Keratinocyte (primary cell): ENCODE results near the gene FBRSL1. TPM values are rescaled to one million over a fixed set of nuclear protein-coding genes. Genes with fewer than 3 reads are reported as not detected.

ENCODE experiments used
- DNase-seq: peaks from one replicate; pipeline ENCODE4 v3.0.0-alpha.2; 2011; ENCODE audit warnings: low read depth, missing footprints, low spot score
- FAIRE-seq: peaks from 2 replicates; lab custom pipeline; 2011; peaks lifted over from hg19 to GRCh38; lab: Jason Lieb, UNC
- H2AFZ ChIP-seq: 2 replicates; pipeline ENCODE4 v1.6.0; 2012; ENCODE audit warnings: low read length, control low read depth, inconsistent platforms; ENCODE audit not compliant: control insufficient read depth
- H3K27ac ChIP-seq: 2 replicates; pipeline ENCODE4 v1.5.1; 2011; ENCODE audit warnings: low read length; ENCODE audit not compliant: control insufficient read depth, insufficient read depth
- H3K27me3 ChIP-seq: 3 replicates; pipeline ENCODE4 v1.6.0; 2011; ENCODE audit warnings: low read length; ENCODE audit not compliant: control insufficient read depth, insufficient read depth; ENCODE audit errors: extremely low read depth
- H3K36me3 ChIP-seq, 2 experiments: 2 replicates in 1 of 2; 3 replicates in 1 of 2; pipeline ENCODE4 v1.5.1; 2011; ENCODE audit warnings: low read length in 2 of 2, mild to moderate bottlenecking in 1 of 2; ENCODE audit not compliant: control insufficient read depth in 2 of 2, insufficient read depth in 2 of 2; ENCODE audit errors: extremely low read depth in 1 of 2
- H3K4me1 ChIP-seq: 3 replicates; pipeline ENCODE4 v1.5.1; 2011; ENCODE audit warnings: low read length; ENCODE audit not compliant: control insufficient read depth, insufficient read depth; ENCODE audit errors: extremely low read depth
- H3K4me2 ChIP-seq: 3 replicates; pipeline ENCODE4 v1.6.0; 2011; ENCODE audit warnings: low read depth, low read length; ENCODE audit not compliant: control insufficient read depth, insufficient read depth; ENCODE audit errors: extremely low read depth
- H3K4me3 ChIP-seq, 3 experiments: fragments of 200-600 bp in 1 of 3; sonication (generic) in 1 of 3; 2 replicates in 2 of 3; 3 replicates in 1 of 3; pipeline ENCODE4 v1.5.1; 2011 to 2016; ENCODE audit warnings: low read length in 3 of 3, mild to moderate bottlenecking in 3 of 3, control low read depth in 2 of 3, inconsistent platforms in 1 of 3, low read depth in 1 of 3, mixed read lengths in 1 of 3, mixed run types in 1 of 3, moderate library complexity in 1 of 3; ENCODE audit not compliant: control insufficient read depth in 2 of 3, insufficient read depth in 2 of 3; ENCODE audit errors: extremely low read depth in 1 of 3
- H3K79me2 ChIP-seq: 2 replicates; pipeline ENCODE4 v1.6.0; 2012; ENCODE audit warnings: low read length; ENCODE audit not compliant: control insufficient read depth, insufficient read depth
- H3K9ac ChIP-seq: 3 replicates; pipeline ENCODE4 v1.6.0; 2011; ENCODE audit warnings: low read length; ENCODE audit not compliant: control insufficient read depth, insufficient read depth; ENCODE audit errors: extremely low read depth
- H3K9me1 ChIP-seq: 3 replicates; pipeline ENCODE4 v1.6.0; 2011; ENCODE audit warnings: low read length; ENCODE audit not compliant: control insufficient read depth, insufficient read depth; ENCODE audit errors: extremely low read depth
- H3K9me3 ChIP-seq: 2 replicates; pipeline ENCODE4 v1.5.1; 2012; ENCODE audit warnings: low read depth, low read length; ENCODE audit not compliant: control insufficient read depth
- H4K20me1 ChIP-seq: 3 replicates; pipeline ENCODE4 v1.6.0; 2011; ENCODE audit warnings: low read length; ENCODE audit not compliant: control insufficient read depth, insufficient read depth; ENCODE audit errors: extremely low read depth
- EZH2 ChIP-seq: IDR thresholded peaks from one replicate; pipeline ENCODE4 v1.6.1; 2012; ENCODE audit warnings: inconsistent platforms, mild to moderate bottlenecking, low read length, moderate library complexity
- dilution Hi-C: fragments of 300-500 bp; cut with MboI; formaldehyde crosslinking; loops from one replicate; pipeline ENCODE4 v1.7.0; 2020; ENCODE audit warnings: low sequenced_read_pairs; ENCODE audit not compliant: extremely low pct_ligation_motif_present
- polyA plus RNA-seq, 5 experiments: library from polyadenylated mRNA; depleted of rRNA in 3 of 5; stranded (reverse) in 3 of 5; stranded (forward) in 1 of 5; unstranded in 1 of 5; fragments of >200 nt; gene quantifications; 1 replicate in 1 of 5; 2 replicates in 3 of 5; 3 replicates in 1 of 5; pipeline versions ENCODE4 v1.2.1 to v1.2.3, GENCODE V29; 2011 to 2012; ENCODE audit warnings: missing spikeins in 2 of 5, low read depth in 1 of 5, low replicate concordance in 1 of 5
- TF ChIP-seq, protein P1 (sequence below), 3 experiments: IDR thresholded peaks in 1 of 3; conservative IDR thresholded peaks in 1 of 3; optimal IDR thresholded peaks in 1 of 3; 2 replicates in 2 of 3; 3 replicates in 1 of 3; pipeline versions ENCODE3 to v1.5.1; 2011; ENCODE audit warnings: low read length in 3 of 3, mild to moderate bottlenecking in 3 of 3, moderate library complexity in 2 of 3, control low read depth in 1 of 3, inconsistent platforms in 1 of 3; ENCODE audit not compliant: insufficient read depth in 2 of 3; ENCODE audit errors: extremely low read depth in 1 of 3

FBRSL1 gene
- polyA plus RNA-seq, 1 donor (not counting 4 experiments of a cell fraction or from before 2014, with no cell fraction given): 0.89 TPM

DNA sequence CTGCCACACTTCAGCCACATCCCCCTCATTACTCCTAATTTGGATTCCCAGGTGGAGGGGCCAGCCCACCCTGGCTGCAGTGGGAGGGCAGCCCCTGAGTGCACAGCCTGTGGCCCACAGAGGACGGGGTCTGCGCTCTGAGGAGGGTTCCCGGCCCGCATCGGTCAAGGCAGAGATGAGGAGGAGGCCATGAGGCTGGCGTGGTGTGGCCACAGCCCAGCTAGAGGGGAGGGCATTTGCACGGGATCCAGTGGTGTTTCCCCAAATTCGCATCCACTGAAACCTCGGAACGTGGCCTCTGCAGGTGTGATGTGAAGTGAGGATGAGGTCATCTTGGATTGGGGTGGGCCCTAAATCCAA, 38.1 kb upstream of the FBRSL1 start:
- Histone ChIP-seq H3K79me2 (no peaks in the 10 kb centered on the region), H3K9me1 (no peaks in the 10 kb centered on the region), H2AFZ (no peak overlapping the region), H3K4me2 (no peak overlapping the region), H3K4me1 (no peaks in the 10 kb centered on the region), H3K4me3 (no peak overlapping the region), H3K27ac (no peak overlapping the region), H4K20me1 (no peaks in the 10 kb centered on the region), H3K27me3 (peaks cover 41% of the 10 kb centered on the region), H3K9ac (no peak overlapping the region), H3K36me3 (no peaks in the 10 kb centered on the region), H3K9me3 (peaks cover 8% of the 10 kb centered on the region)
- TF ChIP-seq, protein P1, sequence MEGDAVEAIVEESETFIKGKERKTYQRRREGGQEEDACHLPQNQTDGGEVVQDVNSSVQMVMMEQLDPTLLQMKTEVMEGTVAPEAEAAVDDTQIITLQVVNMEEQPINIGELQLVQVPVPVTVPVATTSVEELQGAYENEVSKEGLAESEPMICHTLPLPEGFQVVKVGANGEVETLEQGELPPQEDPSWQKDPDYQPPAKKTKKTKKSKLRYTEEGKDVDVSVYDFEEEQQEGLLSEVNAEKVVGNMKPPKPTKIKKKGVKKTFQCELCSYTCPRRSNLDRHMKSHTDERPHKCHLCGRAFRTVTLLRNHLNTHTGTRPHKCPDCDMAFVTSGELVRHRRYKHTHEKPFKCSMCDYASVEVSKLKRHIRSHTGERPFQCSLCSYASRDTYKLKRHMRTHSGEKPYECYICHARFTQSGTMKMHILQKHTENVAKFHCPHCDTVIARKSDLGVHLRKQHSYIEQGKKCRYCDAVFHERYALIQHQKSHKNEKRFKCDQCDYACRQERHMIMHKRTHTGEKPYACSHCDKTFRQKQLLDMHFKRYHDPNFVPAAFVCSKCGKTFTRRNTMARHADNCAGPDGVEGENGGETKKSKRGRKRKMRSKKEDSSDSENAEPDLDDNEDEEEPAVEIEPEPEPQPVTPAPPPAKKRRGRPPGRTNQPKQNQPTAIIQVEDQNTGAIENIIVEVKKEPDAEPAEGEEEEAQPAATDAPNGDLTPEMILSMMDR (optimal IDR thresholded peaks at IDR 0.05 in 1 of 3, IDR thresholded peaks at IDR 0.05 in 1 of 3, conservative IDR thresholded peaks at IDR 0.05 in 1 of 3; ENCODE audit: extremely low read depth in 1 of 3, insufficient read depth in 2 of 3, low read length in 3 of 3): no peak
- TF ChIP-seq EZH2: no peak
- FAIRE-seq (no peak), DNase-seq (no peak)
- dilution Hi-C loops: no loop called here

DNA sequence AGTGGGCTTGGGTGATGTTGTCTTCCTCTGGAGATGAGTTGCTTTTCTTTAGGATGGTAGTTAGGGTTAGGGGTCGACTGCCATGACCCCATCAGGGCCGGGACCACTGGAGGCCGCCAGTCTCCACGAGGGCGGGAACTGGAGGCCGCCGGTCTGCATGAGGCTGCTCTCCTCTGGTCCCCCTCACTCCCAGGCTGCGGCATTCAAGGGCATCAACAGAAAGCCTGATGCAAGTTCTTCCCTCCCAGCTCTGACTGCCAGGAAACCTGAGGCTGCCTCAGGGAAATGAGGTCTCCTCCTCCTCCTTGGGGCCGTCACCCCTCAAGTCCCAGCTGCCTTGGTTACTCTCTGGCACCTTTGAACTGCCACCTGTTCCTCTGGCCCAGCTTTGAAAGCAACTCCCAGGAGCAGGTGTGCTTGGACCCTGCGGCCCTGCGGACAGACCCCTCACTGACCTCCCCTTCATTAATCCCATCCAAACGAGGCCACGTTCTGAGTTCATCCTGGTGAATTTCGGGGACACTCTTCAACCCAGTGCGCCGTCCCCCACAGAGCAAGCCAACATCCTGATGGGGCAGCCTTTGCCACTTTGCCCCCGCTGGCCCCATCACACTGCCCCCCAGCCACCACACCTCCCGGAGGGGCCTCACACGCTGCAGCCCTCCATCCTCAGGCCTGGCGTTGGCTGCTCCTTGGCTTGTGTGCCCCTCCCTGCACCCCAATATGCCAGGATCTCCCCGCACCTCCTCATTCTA, 37.2 kb upstream of the FBRSL1 start:
- TF ChIP-seq, protein P1 (optimal IDR thresholded peaks at IDR 0.05 in 1 of 3, IDR thresholded peaks at IDR 0.05 in 1 of 3, conservative IDR thresholded peaks at IDR 0.05 in 1 of 3; ENCODE audit: extremely low read depth in 1 of 3, insufficient read depth in 2 of 3, low read length in 3 of 3): no peak
- TF ChIP-seq EZH2: no peak
- H2AFZ ChIP-seq: no peak overlapping the region
- H3K79me2 ChIP-seq: no peaks in the 10 kb centered on the region
- no peaks in the 10 kb centered on the region for H3K4me1 ChIP-seq
- no peak for DNase-seq
- H3K9ac ChIP-seq: no peak overlapping the region
- peaks cover 8% of the 10 kb centered on the region for H3K9me3 ChIP-seq
- no peaks in the 10 kb centered on the region for H3K9me1 ChIP-seq
- no peak overlapping the region for H3K27ac ChIP-seq
- dilution Hi-C loops: no loop called here
- peaks cover 41% of the 10 kb centered on the region for H3K27me3 ChIP-seq
- no peak for FAIRE-seq
- no peak overlapping the region for H3K4me3 ChIP-seq
- no peaks in the 10 kb centered on the region for H4K20me1 ChIP-seq
- H3K36me3 ChIP-seq: no peaks in the 10 kb centered on the region
- H3K4me2 ChIP-seq: no peak overlapping the region
